C4-2B (cell line): ENCODE data around the gene PPP1CB.
A peak's percentile ranks its signal among the peaks of the same experiment; 100 is the strongest.

ENCODE experiments used
- H3K27ac ChIP-seq: fragments of 450-650 bp; 2 replicates; pipeline ENCODE4 v1.5.1; 2017
- CTCF ChIP-seq: fragments of 450-650 bp; conservative IDR thresholded peaks from 2 replicates; pipeline ENCODE4 v1.5.1; 2017; ENCODE audit warnings: mild to moderate bottlenecking
- ZFX ChIP-seq: fragments of 450-650 bp; IDR thresholded peaks from 2 replicates; pipeline ENCODE4 v1.6.1; 2017

PPP1CB gene

GRCh38 chr2:28821295-28821958 lies 69.8 kb downstream of the PPP1CB start:
- no peak for TF ChIP-seq ZFX
- peak; percentile 81 for TF ChIP-seq CTCF
- no peak overlapping the region for H3K27ac ChIP-seq

GRCh38 chr2:28822036-28822435 lies 70.4 kb downstream of the PPP1CB start:
- TF ChIP-seq ZFX (no peak), CTCF (no peak)
- H3K27ac ChIP-seq: no peak overlapping the region

GRCh38 chr2:28824207-28824606 lies 72.6 kb downstream of the PPP1CB start:
- TF ChIP-seq CTCF (no peak), ZFX (no peak)
- no peak overlapping the region for H3K27ac ChIP-seq

GRCh38 chr2:28824870-28825269 lies 73.2 kb downstream of the PPP1CB start:
- no peak for TF ChIP-seq ZFX
- no peak for TF ChIP-seq CTCF

GRCh38 chr2:28828382-28828781 lies 76.8 kb downstream of the PPP1CB start:
- no peak for TF ChIP-seq ZFX
- TF ChIP-seq CTCF: no peak
- H3K27ac ChIP-seq: no peak overlapping the region

More at GRCh38 chr2:28824870-28825269, 73.2 kb downstream of the PPP1CB start:
- no peak overlapping the region for H3K27ac ChIP-seq

- H3K27ac ChIP-seq: no peak overlapping the region
- no peak for TF ChIP-seq CTCF
- TF ChIP-seq ZFX: no peak
These were observed 82.3 kb downstream of the PPP1CB start for GRCh38 chr2:28833740-28834470.

- TF ChIP-seq ZFX (no peak), CTCF (no peak)
These were observed 84.2 kb downstream of the PPP1CB start for GRCh38 chr2:28835781-28836180.

More at GRCh38 chr2:28835781-28836180, 84.2 kb downstream of the PPP1CB start:
- H3K27ac ChIP-seq: no peak overlapping the region
